GM12892 (cell line): ENCODE results near the gene ADCY1.

Experiments used
- POLR2A ChIP-seq: IDR thresholded peaks from 2 replicates; pipeline ENCODE4 v1.6.1; 2011; ENCODE audit warnings: low read depth, low read length, control low read depth
- POLR2AphosphoS5 ChIP-seq: IDR thresholded peaks from 2 replicates; pipeline ENCODE4 v1.6.1; 2011; ENCODE audit warnings: low read depth, low read length, control low read depth

DNA sequence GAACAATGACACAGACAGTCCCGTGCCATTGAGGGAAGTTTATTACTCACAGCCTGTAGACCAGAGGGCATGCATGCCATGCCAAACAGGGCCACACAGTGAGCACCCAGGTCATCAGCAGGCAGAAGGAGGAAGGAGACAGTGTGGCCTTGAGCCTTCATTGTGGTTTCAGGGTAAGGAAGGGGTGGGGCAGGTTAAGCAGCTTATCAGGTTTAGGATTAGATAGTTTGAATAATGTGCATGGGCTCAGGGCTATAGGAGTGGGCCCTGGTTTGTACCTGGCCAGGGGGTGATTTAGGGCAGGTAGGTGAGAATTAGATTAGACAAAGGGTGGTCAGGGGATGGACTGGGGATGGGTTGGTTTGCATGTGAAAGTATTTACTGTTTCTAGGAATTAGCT, 67.9 kb downstream of the ADCY1 start:
- TF ChIP-seq POLR2AphosphoS5: no peak
- no peak for TF ChIP-seq POLR2A
